ENCODE data around the gene ABT1.

- TF ChIP-seq CTCF (IDR thresholded peaks at IDR 0.05) (no peak), EZH2 (IDR thresholded peaks at IDR 0.05) (no peak), EZH2phosphoT487 (IDR thresholded peaks at IDR 0.05) (no peak)
Measured at GRCh38 chr6:26554447-26554696, 42.4 kb upstream of the ABT1 start.
